Skin of body (tissue), 2 donors: Measurements from ENCODE around the gene KLK14. TPM values are rescaled to one million over a fixed set of nuclear protein-coding genes. Genes with fewer than 3 reads are reported as not detected.

Experiments
- DNase-seq: peaks from one replicate; lab custom pipeline; 2025; lab: John Stamatoyannopoulos, UW
- total RNA-seq: library from RNA; depleted of rRNA; stranded (reverse); fragments of >200 nt; gene quantifications from one replicate; pipeline ENCODE4 v1.2.3, GENCODE V29; 2014

Gene KLK14
- total RNA-seq, 1 donor from 2014 or later: 9.5 TPM

GRCh38 chr19:51108066-51108804, 25.5 kb upstream of the KLK14 start, which contains the start of gene CTU1:
Gene CTU1, minus strand, starts transcription at chr19:51108409. Its CDS starts 3,840 bp downstream, at chr19:51104569.
- DNase-seq: peak; percentile 99

GRCh38 chr19:51107406-51108065, 24.8 kb upstream of the KLK14 start:
- no peak for DNase-seq

- no peak for DNase-seq
These were observed 21.2 kb upstream of the KLK14 start for GRCh38 chr19:51103926-51104341.

- DNase-seq: no peak
These were observed 20.3 kb upstream of the KLK14 start for GRCh38 chr19:51102991-51103390.

- no peak for DNase-seq
These were observed 18.6 kb upstream of the KLK14 start for GRCh38 chr19:51101171-51101865.

- DNase-seq: no peak
These were observed 17.9 kb upstream of the KLK14 start for GRCh38 chr19:51100601-51101000.

- DNase-seq: no peak
These were observed 16.3 kb upstream of the KLK14 start for GRCh38 chr19:51099047-51099382.

- peak; percentile 51 for DNase-seq
These were observed 15.8 kb upstream of the KLK14 start for GRCh38 chr19:51098365-51099046.

- no peak for DNase-seq
These were observed 15.1 kb upstream of the KLK14 start for GRCh38 chr19:51097796-51098195.

GRCh38 chr19:51097166-51097738, 14.6 kb upstream of the KLK14 start:
- DNase-seq: no peak

GRCh38 chr19:51096473-51097165, 13.9 kb upstream of the KLK14 start:
- no peak for DNase-seq

GRCh38 chr19:51094696-51095279, 12.1 kb upstream of the KLK14 start:
- DNase-seq: no peak

- DNase-seq: no peak
These were observed 11.0 kb upstream of the KLK14 start for GRCh38 chr19:51093510-51094345.

- no peak for DNase-seq
These were observed 10.4 kb upstream of the KLK14 start for GRCh38 chr19:51093101-51093500.

GRCh38 chr19:51091895-51092873, 9.5 kb upstream of the KLK14 start:
- no peak for DNase-seq

GRCh38 chr19:51091126-51091525, 8.4 kb upstream of the KLK14 start:
- no peak for DNase-seq

- DNase-seq: no peak
These were observed 7.8 kb upstream of the KLK14 start for GRCh38 chr19:51090471-51090870.

- no peak for DNase-seq
These were observed 7.1 kb upstream of the KLK14 start for GRCh38 chr19:51089786-51090185.
